GM18508 (cell line): Measurements from ENCODE around the gene ASIC4.

ENCODE experiments used
- ATAC-seq: cut with Tn5 transposase; IDR thresholded peaks from one replicate; pipeline ENCODE4 v1.9.1; 2021; ENCODE audit warnings: moderate number of reproducible peaks; ENCODE audit not compliant: insufficient read depth, unreplicated experiment

ASIC4 gene

DNA sequence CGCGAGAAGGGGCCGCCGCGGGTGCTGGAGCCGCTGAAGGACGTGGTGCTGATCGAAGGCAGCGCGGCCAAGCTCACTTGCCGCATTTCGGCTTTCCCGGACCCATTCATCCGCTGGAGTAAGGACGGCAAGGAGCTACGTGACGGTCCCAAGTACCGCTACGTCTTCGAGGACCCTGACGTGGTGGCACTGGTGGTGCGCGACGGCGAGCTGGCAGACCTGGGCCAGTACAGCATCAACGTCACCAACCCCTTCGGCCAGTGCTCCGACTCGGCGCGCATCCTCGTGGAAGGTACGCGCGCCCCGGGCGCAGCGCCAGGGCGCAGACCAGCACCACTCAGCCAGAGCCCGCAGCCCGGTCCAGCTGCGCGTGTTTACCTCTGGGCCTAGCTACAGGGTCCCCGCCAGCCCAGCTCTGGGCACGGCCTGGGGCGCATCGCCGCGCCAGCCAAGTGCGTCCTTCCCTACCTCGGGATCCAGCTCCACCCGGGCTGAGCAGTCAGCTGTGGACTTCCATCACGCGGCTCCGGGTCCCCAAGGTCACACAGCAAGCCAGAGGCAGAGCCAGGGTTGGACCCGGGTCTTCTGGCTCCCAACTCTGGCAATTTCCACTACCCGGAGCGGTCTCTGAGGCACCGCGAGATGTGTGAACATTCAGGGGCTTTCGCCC, 17.3 kb upstream of the ASIC4 start:
- ATAC-seq = no peak

DNA sequence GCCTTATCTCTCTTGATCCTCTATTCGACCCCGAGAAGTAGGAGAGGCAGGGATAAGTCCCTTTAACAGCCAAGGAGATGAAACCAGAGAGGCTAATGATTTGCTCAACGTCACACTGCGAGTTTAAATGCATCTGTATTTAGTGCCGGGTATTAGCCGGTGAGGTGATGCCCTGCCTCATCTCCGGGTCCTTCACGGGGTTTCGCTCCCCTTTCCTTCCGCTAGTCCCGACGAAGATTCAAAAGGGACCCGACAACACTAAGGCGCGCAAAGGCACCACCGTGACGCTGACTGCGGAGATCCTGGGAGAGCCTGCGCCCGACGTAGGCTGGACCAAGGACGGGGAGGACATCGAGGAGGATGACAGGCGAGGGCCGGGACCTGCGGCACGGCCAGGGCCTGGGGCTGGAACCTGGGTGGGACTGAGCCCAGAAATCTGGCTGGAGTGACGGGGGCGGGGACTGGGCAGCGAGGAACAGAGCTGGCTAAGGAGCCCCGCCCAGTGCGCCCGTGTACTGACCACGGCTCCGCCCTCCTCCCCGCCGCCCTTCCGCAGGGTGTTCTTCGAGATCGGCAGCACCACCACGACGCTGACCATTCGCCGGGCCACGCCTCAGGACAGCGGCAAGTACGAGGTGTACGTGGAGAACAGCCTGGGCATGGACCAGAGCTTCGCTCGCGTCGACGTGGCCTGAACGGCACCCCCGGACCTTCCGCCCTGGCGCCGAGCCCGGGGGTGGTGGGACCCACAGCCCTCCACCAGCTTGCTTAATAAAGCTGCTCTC, 16.6 kb upstream of the ASIC4 start:
- no peak for ATAC-seq

DNA sequence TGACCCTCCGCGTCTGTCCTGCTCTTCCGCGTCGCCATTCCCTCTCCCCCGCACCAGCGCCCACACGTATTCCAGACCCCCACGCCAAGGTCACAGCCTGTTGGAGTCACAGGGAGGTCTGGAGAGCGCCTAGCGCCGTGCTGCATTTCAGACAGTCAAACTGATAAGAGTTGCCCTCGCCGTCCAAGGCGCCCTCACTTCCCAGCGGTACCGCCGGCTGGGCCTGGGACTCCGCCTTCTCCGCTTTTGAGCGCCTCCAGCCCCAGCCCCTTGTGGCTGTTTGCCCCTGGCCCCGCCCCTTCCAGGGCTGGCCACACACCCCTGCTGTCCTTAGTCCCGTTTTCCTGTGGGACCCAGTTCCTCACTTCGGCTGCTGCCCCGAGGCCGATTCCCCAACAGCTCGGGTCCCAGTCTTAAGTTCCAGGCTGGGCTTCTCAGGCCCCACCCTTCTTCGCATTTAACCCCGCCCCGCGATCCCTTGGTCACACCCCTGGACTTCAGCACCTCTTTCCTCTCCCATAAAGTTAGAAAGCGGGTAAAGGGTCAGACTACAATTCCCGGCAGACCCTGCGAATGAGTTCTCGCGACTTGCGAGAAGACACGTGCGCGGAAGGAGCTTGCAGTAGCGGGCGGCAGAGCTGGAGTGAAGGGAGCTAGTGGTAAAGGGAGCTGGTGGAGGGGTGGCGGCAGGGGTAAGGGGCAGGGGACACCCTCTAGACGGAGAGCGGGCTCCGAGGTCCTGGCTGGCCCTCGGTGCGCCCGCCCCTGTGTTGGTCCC, 15.8 kb upstream of the ASIC4 start, which contains the start of gene GMPPA:
TSS of gene GMPPA (plus strand) at position 612 of the 778 bp plus-strand sequence. CDS start 1,085 bp downstream, outside the sequence.
- ATAC-seq = peak; percentile 94

DNA sequence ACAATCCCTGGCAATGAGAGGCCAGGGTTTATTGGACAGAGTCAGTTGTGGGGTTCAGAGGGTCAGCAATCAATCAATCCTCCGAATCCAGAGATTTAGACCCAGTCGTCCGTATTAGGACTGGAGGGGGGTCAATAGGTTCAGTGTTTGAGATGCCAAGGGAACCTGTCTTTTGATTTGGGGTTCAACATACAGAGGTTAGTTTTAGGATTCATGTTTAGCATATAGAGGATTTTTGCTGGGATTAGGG, 15.3 kb upstream of the ASIC4 start:
- ATAC-seq = no peak

DNA sequence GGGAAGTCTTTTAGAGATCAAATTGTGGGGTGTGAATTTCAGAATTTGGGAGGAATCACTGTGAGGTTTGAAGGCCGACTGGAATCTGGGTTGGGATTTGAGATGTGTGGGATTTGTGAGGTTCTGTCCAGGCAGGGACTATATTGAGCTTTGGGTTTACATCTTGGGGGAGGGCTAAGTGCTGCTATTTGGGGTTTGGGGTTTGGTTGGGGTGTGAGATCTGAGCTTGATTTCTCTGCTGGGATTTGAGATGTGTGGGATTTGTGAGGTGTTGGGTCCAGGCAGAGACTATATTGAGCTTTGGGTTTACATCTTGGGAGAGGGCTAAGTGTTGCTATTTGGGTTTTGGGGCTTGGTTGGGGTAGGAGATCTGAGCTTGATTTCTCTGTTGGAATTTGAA, 14.7 kb upstream of the ASIC4 start:
- ATAC-seq = no peak

DNA sequence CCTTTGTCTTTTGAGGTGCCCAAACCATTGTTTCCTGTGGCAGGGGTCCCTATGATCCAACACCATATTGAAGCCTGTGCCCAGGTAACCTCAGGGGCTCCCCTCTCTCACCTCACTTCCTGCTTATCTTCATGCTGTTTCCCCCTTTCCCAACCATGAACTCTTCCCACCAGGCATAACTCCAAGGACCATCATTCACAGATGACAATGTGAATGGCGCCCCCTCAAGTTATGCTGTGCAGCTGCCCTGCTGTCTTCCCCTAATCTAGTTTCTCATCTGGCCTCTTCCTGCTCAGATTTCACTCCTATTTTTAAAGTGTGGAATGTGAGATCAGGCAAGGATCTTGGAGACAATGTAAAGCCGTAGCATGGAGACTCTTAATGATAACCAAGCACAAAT, 14.1 kb upstream of the ASIC4 start:
- no peak for ATAC-seq

DNA sequence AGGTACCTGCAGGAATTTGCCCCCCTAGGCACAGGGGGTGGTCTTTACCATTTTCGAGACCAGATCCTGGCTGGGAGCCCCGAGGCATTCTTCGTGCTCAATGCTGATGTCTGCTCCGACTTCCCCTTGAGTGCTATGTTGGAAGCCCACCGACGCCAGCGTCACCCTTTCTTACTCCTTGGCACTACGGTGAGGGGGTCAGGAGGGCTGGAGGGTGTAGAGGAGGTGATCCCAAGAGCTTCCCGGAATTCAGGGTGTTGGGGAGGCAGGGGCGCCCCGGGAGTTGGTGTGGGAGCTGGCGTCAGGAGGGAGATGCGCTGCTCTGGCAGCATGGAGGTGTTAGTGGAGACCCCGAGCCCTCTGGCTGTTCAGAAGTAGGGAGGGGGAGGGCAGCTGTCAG, 12.4 kb upstream of the ASIC4 start:
- ATAC-seq = no peak

DNA sequence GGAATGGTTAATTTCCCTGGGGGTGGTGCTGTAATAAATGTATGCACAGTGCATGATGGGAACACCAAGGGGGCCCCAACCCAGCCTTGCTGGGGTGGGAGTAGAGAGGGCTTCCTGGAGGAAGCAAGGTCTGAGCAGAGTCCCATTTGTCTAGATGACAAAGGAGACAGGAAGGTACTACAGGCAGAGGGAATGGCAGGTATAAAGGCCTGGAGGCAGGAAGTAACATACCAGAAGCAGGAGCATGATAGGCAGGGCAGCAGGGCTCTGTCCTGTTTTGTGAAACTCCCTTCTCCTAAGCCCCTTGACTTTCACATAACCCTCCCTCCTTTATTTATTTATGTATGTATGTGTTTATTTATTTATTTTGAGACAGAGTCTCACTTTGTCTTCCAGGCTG, 11.7 kb upstream of the ASIC4 start:
- no peak for ATAC-seq

DNA sequence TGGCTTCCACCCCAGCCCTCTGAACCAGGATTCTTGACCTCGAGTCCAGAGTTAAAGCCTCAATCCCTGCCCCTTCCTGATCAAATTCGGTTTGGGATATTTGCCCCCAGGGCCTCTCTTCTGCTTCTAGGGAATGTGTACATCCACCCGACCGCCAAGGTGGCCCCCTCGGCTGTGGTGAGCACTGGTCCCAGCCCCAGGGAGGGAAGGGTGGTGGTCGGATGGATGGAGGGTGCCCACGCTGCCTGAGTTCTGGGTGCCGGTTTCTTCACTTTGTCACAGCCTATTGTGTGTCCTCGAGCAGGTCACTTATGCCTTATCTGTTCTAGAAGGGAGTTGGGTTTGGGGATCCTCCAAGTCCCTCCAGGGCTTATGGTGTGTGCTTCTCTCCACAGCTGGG, 8.7 kb upstream of the ASIC4 start:
- ATAC-seq = no peak

DNA sequence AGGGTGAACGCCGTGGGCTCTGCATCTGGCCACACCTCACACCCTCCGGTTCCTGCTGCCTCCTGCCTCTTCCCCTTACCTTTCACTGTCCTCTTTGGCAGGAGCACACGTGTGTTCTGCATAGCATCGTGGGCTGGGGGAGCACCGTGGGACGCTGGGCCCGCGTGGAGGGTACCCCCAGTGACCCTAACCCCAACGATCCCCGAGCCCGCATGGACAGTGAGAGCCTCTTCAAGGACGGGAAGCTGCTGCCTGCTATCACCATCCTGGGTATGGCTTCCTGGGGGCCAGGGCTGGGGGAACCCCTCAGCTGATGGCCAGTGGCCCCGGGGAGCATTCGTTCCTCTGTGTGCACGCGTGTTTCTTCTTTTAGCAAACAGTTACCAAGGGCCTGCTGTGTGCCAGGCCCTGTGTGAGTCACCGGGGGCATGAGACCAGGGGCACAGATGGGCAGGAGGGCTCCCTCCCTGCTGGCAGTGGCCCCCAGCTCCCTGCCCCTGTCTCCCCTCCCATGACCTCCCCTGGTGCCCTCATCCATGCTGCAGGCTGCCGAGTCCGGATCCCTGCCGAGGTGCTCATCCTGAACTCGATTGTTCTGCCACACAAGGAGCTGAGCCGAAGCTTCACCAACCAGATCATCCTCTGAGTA, 8.0 kb upstream of the ASIC4 start:
- no peak for ATAC-seq

DNA sequence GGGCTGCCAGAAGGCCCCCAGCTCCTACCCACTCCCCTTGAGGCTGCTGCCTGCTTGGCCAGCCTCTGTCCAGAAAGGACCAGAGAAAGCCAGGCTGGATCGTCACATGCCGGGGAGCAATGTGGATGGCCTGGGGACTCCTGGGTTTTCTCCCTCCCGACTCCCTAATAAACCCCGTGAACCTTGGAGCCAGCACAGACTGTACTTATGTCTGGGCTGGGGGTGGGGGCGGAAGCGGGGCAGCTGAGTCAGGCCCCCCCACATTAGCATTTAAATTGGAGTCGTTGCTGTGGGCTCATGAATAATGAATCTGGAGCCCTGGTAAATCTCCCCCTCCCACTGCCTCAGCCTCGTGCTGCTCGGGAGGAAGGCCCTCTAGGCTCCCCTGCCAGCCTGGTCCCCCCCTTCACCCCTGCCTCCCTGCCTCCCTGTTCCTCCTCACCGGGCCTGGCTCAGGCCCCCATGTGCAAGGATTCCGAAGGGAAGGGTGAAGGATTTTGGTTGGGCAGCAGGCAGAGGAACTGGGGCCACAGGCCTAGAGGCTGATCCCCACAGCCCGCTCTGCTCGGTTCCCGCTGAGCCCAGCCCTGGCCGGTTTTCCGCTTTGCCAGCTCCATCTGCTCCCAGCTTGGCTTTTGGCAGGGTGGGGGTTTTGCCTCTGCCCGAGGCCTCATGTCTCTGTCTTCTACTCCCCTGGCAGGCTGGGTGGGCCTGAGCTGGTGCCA, 7.3 kb upstream of the ASIC4 start:
- ATAC-seq = no peak

DNA sequence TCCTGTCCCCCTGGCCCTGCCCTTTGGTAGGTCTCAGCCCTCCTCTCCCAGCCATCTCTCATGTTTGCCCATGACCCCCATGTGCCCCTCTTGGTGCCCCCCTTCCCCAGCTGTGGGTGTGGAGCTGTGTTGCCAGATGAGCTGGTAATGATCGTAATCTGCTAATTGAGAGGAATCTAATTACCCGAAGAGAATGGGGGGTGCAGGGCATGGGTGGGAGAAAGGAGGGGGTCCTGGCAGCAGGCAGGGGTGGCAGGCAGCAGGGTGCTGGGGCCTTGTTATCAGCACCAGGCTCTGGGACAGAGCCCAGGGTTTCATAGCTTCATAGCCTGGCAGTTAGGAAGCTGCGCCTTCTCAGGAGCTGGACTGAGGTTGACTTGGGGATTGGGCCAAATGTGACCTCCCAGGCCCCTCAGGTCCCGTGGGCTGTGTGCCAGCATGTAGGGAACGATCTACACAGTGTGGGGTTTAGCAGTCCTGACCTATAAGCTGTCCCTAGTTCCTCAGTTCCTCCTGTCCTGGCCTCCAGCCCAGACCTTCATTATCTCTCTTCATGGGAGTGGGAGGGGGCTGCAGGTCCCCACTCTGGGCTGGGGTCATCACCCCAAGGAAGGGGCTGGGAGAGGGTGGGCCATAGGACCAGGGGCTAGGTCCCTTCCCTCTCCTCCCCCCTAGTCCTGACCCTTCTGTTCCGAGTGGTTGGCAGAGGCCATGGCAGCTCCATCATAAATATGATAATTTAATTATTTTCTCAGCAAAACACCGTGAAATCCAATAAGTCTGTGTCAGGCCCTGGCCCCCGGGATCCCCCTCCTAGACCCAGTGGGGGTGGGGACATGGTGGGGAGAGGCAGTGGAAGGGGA, 6.5 kb upstream of the ASIC4 start:
- ATAC-seq = no peak

DNA sequence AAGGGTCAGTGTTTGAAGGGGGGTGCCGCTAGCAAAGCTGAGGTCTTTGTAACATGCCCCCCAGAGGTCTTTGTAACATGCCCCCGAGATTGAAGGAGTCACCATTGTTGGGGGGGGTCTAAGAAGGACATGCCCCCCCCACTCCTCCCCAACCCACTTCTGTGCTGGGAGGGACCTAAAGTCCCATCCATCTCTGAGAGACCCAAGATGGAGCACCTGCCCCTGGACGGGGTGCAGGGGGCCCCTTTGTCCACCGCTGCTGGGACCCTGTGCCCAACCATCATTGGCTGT, 5.9 kb upstream of the ASIC4 start:
- ATAC-seq = no peak

DNA sequence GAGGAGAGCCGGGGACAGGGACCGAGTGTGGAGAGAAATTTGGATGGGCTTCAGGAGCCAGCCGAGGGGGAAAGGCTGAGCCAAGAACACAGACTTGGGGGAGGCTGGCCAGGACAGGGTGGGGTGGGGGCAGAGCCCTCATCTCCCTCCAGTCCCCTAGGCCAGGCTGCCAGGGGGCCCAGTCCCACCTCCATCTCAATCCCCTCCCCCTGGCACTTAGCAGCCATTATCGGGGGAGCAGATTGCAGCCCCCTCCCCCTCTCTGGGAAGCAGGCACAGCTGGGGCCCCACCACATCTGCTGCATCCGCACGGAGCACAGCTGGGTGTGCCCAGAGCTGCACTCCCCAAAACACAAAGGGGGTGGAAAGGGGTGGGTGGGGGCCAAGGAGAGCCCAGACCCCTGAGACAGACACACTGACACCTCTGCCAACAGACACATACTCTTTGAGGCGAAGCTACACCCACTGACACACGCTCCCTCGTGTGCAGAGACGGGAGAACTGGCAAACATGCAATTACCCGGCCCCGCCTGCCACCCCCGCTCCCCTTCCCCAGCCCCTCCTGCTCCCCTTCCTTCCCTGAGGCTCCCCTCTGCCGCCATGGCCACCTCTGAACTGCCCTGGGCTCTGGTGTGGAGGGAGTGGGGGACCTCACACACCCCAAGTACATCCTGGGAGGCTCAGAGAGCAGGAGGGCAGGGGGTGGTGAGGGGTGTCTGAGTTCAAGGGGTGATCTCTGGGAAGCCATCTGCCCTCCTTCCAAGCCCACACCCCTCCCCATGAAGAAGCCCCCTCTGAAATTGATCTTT, 5.1 kb upstream of the ASIC4 start:
- ATAC-seq = no peak

DNA sequence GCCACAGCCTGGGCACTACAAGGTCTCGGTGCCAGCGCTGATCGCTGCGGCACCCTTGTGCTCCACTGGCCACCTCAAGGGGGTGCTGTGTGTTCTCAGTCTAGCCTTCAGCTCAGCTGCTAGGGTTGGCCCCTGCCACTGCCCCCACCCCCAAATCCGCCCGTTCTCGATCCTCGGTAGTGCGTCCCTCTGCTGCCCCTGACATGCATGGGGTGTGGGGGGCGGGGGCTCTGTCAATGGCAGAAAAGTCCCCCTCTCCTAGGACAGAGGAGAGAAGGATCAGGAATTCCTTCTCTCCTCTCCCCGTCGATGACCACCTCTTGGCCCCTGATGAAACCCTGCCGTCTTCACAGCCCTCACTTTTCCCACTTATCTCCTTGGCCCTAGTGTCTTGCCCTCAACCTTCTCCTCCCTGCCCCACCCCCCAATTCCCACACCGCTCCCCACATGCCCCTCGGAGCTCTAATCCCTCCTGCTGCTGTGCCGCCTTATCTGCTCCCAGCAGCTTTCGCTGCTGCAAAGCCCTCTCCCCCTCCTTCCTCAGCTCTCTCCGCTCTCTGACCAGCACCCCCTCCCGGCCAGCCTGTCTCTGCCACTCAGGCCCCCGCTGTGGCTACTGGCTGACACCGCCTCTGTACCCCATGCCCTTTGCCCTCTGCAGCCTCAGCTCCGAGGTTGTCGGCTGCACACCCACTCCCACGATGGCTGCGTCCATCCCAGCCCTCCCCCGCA, 4.3 kb upstream of the ASIC4 start:
- ATAC-seq = no peak

DNA sequence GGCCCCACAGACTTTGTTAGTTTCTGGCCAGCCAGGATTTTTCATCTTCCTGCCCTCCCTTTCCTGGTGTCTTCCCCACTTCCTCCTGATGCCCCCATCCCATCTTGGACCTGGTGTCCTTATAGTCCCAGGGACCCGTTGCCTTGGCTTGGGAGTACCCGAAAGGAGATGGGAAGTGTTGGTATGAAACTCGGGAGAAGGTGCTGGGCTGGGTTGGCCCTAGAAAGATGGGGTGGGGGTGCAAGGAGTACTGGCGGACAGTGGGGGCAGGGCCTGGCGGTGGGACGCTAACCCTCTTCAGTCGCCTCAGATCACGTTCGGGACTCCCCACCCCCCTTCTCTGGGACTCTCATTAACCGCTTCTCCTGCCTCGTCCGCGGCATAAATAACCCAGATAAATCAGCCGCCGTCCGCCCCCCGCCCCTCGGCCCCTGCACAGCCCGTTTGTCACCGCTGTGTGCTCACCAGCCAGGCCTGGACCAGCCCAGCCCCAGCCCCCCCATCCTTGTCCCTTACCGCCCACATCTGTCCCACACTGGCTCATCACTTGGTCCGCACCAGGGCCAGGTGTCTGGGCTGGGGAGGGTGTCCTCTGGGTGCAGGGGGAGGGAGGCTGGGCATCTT, 3.7 kb upstream of the ASIC4 start:
- no peak for ATAC-seq

DNA sequence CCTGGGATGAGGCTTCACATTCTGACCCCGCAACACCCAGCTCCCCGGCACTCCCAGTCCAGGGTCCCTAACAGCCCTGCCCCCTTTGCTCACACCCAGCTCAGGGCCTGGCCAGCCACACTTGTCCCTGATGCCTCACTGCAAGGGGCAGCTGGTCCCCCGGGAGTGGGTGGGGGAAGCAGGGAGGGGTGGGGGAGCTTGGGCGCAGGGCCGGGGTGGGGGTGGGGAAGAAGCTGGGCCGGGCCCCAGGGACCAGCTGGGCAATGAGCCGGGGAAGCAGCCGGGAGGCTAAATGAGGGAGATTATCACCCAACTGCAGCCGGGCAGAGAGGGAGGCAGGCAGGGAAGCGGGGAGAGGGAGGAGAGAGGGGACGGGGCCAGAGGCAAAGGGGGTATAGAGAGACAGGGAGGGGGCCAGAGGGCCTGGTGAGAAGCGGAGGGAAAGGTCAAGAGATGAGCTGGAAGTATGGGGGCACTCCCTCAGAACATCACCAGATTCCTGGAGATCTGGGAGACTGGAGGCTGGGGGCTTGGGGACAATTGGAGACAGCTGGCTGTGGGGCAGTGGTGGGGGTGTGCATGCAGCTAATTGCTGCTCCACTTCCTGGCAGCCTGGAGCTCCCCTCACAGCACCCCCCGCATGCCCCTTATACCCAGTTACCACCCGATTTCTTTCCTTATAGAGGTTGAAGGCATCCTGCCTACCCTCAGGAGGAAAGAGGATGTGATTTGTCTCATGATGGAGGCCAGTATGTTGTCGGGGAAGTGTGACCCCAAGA, 2.5 kb upstream of the ASIC4 start:
- no peak for ATAC-seq
